Measurements from ENCODE around the gene MT3. TPM values are rescaled to one million over a fixed set of nuclear protein-coding genes. Genes with fewer than 3 reads are reported as not detected.

The MT3 gene
- total and polyA plus RNA-seq, 9 of the 15 experiments (the other 6 are each of a cell fraction or from before 2014, with no cell fraction given): not detected

- TF ChIP-seq DLX4 (CRISPR knock-in tag; IDR thresholded peaks at IDR 0.05) (no peak), NCOA6 (IDR thresholded peaks at IDR 0.05) (no peak), THAP12 (CRISPR knock-in tag; IDR thresholded peaks at IDR 0.05) (no peak), TAF7 (tag; IDR thresholded peaks at IDR 0.05) (no peak), FOXP4 (CRISPR knock-in tag; IDR thresholded peaks at IDR 0.05; ENCODE audit: borderline replicate concordance) (no peak), CHD2 (IDR thresholded peaks at IDR 0.05; ENCODE audit: low read depth, low read length) (no peak), HNRNPL (IDR thresholded peaks at IDR 0.05; ENCODE audit: low read depth, low read length) (no peak), ZNF318 (IDR thresholded peaks at IDR 0.05; ENCODE audit: borderline replicate concordance in 1 of 2, low read depth in 1 of 2) (no peak), SUPT5H (IDR thresholded peaks at IDR 0.05) (no peak), MYNN (IDR thresholded peaks at IDR 0.05) (no peak), MYNN (CRISPR knock-in tag; IDR thresholded peaks at IDR 0.05) (no peak), ZMIZ1 (IDR thresholded peaks at IDR 0.05; ENCODE audit: low read depth in 2 of 2, low read length in 2 of 2) (no peak)
Measured at GRCh38 chr16:56603589-56603988, 14.3 kb downstream of the MT3 start (continued).
